ENCODE data around the gene LSM4.

LSM4 gene

DNA sequence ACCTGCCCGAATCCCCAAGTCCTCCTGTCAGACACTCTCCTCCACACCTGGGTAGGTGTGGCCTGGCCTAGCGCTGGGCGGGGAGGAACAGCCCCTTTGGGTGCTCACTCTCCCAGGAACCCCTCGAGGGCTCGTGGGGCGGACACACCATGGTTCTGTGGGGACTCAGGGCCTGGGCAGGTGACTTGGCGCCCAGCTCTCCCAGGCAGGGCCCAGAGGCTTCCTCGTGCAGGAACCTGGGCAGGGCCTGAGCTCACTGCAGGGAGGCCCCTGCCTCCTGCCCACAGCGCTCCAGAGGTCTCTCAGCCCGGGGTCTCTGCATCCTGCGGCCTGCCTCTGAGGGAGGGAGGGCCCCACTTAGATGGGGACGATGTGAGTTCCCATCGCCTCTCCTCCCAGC is 11.9 kb downstream of the LSM4 start:
- no peak for DNase-seq

DNA sequence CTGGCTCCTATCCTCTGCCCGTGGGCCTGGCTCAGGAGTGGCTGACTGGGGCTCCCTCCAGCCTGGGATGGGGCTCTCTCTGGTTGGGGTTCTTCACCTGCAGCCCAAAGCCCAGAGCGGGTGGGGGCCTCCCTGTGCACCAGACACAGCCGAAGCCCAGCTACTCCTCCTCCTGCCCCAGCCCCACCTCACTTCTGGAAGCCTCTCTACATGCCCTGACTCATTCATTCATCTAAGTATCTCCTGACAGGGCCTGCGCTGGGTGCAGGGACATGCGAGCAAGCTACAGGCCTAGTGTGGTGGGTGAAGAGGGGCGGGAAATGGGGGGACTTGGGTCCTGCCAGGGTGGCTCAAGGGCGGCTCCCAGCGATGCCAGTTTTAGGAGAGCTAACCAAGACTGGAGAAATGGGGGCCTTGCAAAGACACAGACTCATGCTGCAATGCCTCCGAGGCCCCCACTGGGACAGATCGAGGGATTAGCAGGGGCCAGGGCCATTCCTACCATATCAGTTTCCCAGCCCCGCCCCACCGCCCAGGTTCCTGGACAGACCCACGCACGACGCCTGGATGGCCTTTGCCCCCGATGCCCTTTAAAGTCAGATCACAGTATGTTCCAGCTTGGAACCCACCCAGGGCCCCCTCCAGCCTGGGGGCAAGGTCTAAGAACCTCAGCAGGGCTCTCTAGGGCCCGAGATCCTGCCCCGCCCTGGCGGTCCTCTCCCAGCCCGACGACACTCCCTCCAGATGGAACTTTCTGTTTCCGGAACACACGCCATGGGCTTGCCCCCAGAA is 12.6 kb downstream of the LSM4 start:
- DNase-seq = no peak

GRCh38 chr19:18309525-18310064 is 13.3 kb downstream of the LSM4 start:
- DNase-seq = no peak

DNA sequence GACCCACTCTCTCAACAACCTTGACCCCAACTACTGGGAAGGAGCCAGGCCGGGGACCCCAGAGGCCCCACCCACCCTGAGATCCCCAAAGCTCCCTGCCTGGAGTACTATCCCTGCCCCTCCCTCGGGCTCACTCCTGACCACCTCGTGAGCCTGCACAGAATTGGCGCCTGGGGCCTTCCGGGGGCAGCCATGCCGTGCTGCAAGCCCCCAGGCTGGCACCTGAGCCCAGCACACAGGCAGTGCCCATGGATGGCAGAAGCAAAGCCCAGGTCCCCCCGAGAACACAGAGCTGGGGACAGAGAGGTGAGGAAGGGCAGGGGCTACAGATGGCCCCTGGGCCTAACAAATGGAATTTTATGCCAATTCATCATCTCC is 13.9 kb downstream of the LSM4 start:
- DNase-seq = no peak

- no peak for DNase-seq
Measured at GRCh38 chr19:18308051-18308947, 14.6 kb downstream of the LSM4 start.

GRCh38 chr19:18307271-18307681 is 15.6 kb downstream of the LSM4 start:
- no peak for DNase-seq

GRCh38 chr19:18306888-18307260 is 16.0 kb downstream of the LSM4 start:
- no peak for DNase-seq

GRCh38 chr19:18306209-18306887 is 16.5 kb downstream of the LSM4 start:
- no peak for DNase-seq

- no peak for DNase-seq
Measured at GRCh38 chr19:18304458-18305310, 18.2 kb downstream of the LSM4 start.

DNA sequence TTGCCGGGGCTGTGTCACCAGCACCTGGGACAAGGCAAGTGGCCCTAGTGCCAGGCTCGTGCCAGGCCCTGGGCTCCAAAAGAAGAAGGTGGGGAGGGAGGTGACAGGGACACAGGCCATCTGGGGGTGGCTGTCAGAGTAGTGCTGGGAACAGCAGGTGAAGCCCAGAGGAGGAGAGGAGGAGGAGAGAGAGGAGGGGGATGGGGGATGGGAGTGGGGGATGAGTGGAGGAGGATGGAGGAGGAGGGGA is 18.7 kb downstream of the LSM4 start:
- DNase-seq = no peak

GRCh38 chr19:18301718-18302111 is 21.2 kb downstream of the LSM4 start:
- DNase-seq = no peak

DNA sequence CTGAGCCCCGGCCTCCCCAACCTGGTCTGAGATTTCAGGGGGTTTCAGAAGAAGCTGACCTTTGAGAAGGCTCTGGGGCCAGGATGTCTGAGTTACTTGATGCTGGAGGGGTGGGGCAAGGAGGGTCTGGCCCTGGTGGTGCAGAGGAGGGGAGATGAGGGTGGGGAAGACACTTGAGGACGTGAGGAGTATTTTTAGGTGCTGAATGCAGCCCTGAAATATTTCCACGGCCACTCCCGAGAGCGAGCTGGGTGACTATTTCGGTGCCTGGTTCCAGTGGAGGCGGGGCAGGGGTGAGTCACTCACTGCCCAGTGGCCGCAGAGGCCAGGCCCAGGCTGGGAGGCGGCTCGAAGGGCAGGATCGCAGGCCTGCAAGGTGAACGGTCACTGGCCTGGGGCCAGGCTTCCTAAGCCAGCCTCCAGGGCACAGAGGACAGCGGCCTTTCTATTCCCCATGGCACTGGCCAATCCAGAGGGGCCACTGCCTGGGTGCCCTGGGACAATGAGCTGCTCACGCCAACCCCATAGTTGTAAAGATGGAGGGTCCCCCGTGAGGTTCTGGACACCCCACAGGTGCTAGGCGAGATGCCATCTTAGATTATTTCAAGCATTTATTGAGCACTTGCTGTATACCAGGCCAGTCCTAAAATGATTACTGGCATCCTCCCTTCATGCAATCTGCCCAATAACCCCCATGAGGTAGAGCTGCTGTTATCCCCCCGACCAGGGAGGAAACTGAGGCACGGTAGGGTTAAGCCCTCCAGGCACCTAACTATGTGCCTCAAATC is 21.8 kb downstream of the LSM4 start:
- DNase-seq = no peak

- no peak for DNase-seq
Measured at GRCh38 chr19:18299654-18300053, 23.2 kb downstream of the LSM4 start.

DNA sequence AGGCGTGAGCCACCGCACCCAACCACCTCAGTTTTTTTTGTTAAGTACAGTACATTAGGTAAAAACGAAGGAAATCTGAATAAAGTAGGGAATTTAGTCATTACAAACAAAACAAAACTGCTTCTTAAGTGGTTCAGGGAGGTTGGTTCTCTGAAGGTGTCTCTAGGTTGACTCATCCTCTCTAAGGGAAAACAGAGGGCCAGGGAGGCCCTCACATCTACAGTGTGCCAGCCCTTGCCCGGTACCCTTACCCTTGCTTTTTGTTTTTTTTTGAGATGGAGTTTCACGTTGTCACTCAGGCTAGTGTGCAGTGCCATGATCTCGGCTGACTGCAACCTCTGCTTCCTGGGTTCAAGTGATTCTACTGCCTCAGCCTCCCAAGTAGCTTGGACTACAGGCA is 24.3 kb downstream of the LSM4 start:
- no peak for DNase-seq

GRCh38 chr19:18297308-18297707 is 25.6 kb downstream of the LSM4 start:
- no peak for DNase-seq

GRCh38 chr19:18295034-18295451 is 27.8 kb downstream of the LSM4 start:
- DNase-seq = no peak

DNA sequence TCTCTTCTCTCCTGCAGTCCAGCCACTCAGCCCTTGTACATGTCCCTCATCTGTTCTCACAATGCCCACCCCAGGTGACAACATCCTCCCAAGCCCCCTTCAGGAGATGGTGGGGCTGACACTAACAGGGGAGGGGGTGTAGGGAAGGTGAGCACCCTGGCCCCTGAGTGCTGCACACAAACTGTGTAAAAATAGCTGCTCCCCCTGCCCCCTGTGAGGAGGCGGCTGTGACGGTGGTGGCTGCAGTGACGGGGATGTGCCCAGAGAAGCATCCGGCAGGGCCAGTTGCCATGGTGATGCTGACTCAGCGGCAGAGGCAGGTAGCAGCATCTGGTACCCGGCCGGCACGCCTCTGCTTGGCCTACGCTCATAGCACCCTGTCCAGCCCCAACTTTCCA is 28.4 kb downstream of the LSM4 start:
- DNase-seq = no peak

GRCh38 chr19:18293642-18294466 is 29.0 kb downstream of the LSM4 start:
- DNase-seq = no peak

GRCh38 chr19:18292810-18293641 is 29.9 kb downstream of the LSM4 start:
- no peak for DNase-seq

- no peak for DNase-seq
Measured at GRCh38 chr19:18292462-18292809, 30.4 kb downstream of the LSM4 start.
